Osteoblast (primary cell): ENCODE data around the gene COPG2. TPM values are rescaled to one million over a fixed set of nuclear protein-coding genes. Genes with fewer than 3 reads are reported as not detected.

Source experiments
- DNase-seq: peaks from one replicate; pipeline ENCODE4 v3.0.0; 2011; ENCODE audit warnings: low spot score, mixed read lengths; ENCODE audit not compliant: insufficient read length; ENCODE audit errors: missing footprints
- H2AFZ ChIP-seq: 2 replicates; pipeline ENCODE4 v1.6.0; 2011; ENCODE audit warnings: mild to moderate bottlenecking, low read length
- H3K27ac ChIP-seq: 2 replicates; pipeline ENCODE4 v1.5.1; 2011; ENCODE audit warnings: mild to moderate bottlenecking, low read depth, low read length, moderate library complexity
- H3K27me3 ChIP-seq: 2 replicates; pipeline ENCODE4 v1.6.0; 2012; ENCODE audit warnings: mild to moderate bottlenecking, control low read depth, inconsistent platforms, low read length, moderate library complexity; ENCODE audit not compliant: insufficient read depth
- H3K36me3 ChIP-seq: 2 replicates; pipeline ENCODE4 v1.5.1; 2011; ENCODE audit warnings: mild to moderate bottlenecking, low read length, control low read depth, moderate library complexity; ENCODE audit not compliant: insufficient read depth
- H3K4me1 ChIP-seq: 2 replicates; pipeline ENCODE4 v1.5.1; 2011; ENCODE audit warnings: mild to moderate bottlenecking, low read length, control low read depth, moderate library complexity; ENCODE audit not compliant: insufficient read depth
- H3K4me2 ChIP-seq: 2 replicates; pipeline ENCODE4 v1.6.0; 2011; ENCODE audit warnings: mild to moderate bottlenecking, low read length; ENCODE audit not compliant: insufficient read depth
- H3K4me3 ChIP-seq: fragments of 200-600 bp; sonication (generic); 3 replicates; pipeline ENCODE4 v1.5.1; 2012; ENCODE audit warnings: mild to moderate bottlenecking, low read length, inconsistent platforms; ENCODE audit not compliant: insufficient read depth
- H3K79me2 ChIP-seq: 2 replicates; pipeline ENCODE4 v1.6.0; 2012; ENCODE audit warnings: mild to moderate bottlenecking, low read length, control low read depth, inconsistent platforms; ENCODE audit not compliant: insufficient read depth
- H3K9me3 ChIP-seq: 2 replicates; pipeline ENCODE4 v1.5.1; 2011; ENCODE audit warnings: low read depth, low read length, control low read depth
- H4K20me1 ChIP-seq: 2 replicates; pipeline ENCODE4 v1.6.0; 2012; ENCODE audit warnings: mild to moderate bottlenecking, low read length, control low read depth; ENCODE audit not compliant: insufficient read depth
- CTCF ChIP-seq: IDR thresholded peaks from 2 replicates; pipeline ENCODE4 v1.5.1; 2011; ENCODE audit warnings: mild to moderate bottlenecking, low read depth, low read length, moderate library complexity; ENCODE audit errors: extremely low read depth
- total RNA-seq: library from RNA; depleted of rRNA; stranded (reverse); fragments of >200 nt; gene quantifications from 2 replicates; pipeline ENCODE4 v1.2.3, GENCODE V29; 2012

The COPG2 gene
- total RNA-seq, 1 donor, result 59.7 TPM

GRCh38 chr7:130566898-130567280, 101.7 kb downstream of the COPG2 start:
- no peaks in the 10 kb centered on the region for H3K79me2 ChIP-seq
- no peaks in the 10 kb centered on the region for H4K20me1 ChIP-seq
- no peaks in the 10 kb centered on the region for H3K36me3 ChIP-seq
- H3K4me2 ChIP-seq, result no peak overlapping the region
- H3K4me1 ChIP-seq, result no peaks in the 10 kb centered on the region
- no peak overlapping the region for H2AFZ ChIP-seq
- no peaks in the 10 kb centered on the region for H3K9me3 ChIP-seq
- no peak for TF ChIP-seq CTCF
- no peak overlapping the region for H3K27ac ChIP-seq
- H3K27me3 ChIP-seq, result no peaks in the 10 kb centered on the region
- H3K4me3 ChIP-seq, result no peak overlapping the region
- DNase-seq, result no peak

GRCh38 chr7:130566168-130566897, 102.2 kb downstream of the COPG2 start:
- H3K4me2 ChIP-seq, result no peak overlapping the region
- no peak for DNase-seq

GRCh38 chr7:130560972-130561371, 107.6 kb downstream of the COPG2 start:
- H3K27ac ChIP-seq, result no peak overlapping the region
- H3K36me3 ChIP-seq, result no peaks in the 10 kb centered on the region
- H3K4me2 ChIP-seq, result no peak overlapping the region
- H3K27me3 ChIP-seq, result no peaks in the 10 kb centered on the region
- H4K20me1 ChIP-seq, result no peaks in the 10 kb centered on the region
- H3K4me1 ChIP-seq, result no peaks in the 10 kb centered on the region
- DNase-seq, result peak; percentile 68
- TF ChIP-seq CTCF, result peak; percentile 39
- no peak overlapping the region for H2AFZ ChIP-seq
- H3K9me3 ChIP-seq, result no peaks in the 10 kb centered on the region
- no peak overlapping the region for H3K4me3 ChIP-seq
- H3K79me2 ChIP-seq, result no peaks in the 10 kb centered on the region

More at GRCh38 chr7:130566168-130566897, 102.2 kb downstream of the COPG2 start:
- TF ChIP-seq CTCF, result no peak
- H4K20me1 ChIP-seq, result no peaks in the 10 kb centered on the region
- H3K9me3 ChIP-seq, result no peaks in the 10 kb centered on the region
- H3K27me3 ChIP-seq, result no peaks in the 10 kb centered on the region
- no peaks in the 10 kb centered on the region for H3K79me2 ChIP-seq
- no peak overlapping the region for H3K27ac ChIP-seq
- no peaks in the 10 kb centered on the region for H3K36me3 ChIP-seq
- H3K4me3 ChIP-seq, result no peak overlapping the region
- no peaks in the 10 kb centered on the region for H3K4me1 ChIP-seq
- H2AFZ ChIP-seq, result no peak overlapping the region

- Histone ChIP-seq H3K36me3 (no peaks in the 10 kb centered on the region), H4K20me1 (no peaks in the 10 kb centered on the region), H3K4me1 (no peaks in the 10 kb centered on the region), H3K9me3 (no peaks in the 10 kb centered on the region), H3K4me3 (no peak overlapping the region), H2AFZ (no peak overlapping the region), H3K4me2 (no peak overlapping the region), H3K27ac (no peak overlapping the region), H3K79me2 (no peaks in the 10 kb centered on the region), H3K27me3 (no peaks in the 10 kb centered on the region)
- no peak for DNase-seq
- no peak for TF ChIP-seq CTCF
These were observed 109.4 kb downstream of the COPG2 start for GRCh38 chr7:130559184-130559583.
